GM19043 (cell line): ENCODE data around the gene PSKH1.

Source experiments
- ATAC-seq: cut with Tn5 transposase; IDR thresholded peaks from one replicate; pipeline ENCODE4 v1.9.1; 2021; ENCODE audit warnings: low read depth; ENCODE audit not compliant: unreplicated experiment

Gene PSKH1

GRCh38 chr16:67953641-67954375, 60.8 kb downstream of the PSKH1 start:
- no peak for ATAC-seq

- ATAC-seq: no peak
Observed at GRCh38 chr16:67954421-67955196, 61.6 kb downstream of the PSKH1 start.

GRCh38 chr16:67957622-67958021, 64.6 kb downstream of the PSKH1 start:
- ATAC-seq: no peak

- ATAC-seq: no peak
Observed at GRCh38 chr16:67959536-67960329, 66.7 kb downstream of the PSKH1 start.

GRCh38 chr16:67961551-67961957, 68.5 kb downstream of the PSKH1 start:
- ATAC-seq: no peak

- no peak for ATAC-seq
Observed at GRCh38 chr16:67962135-67962534, 69.1 kb downstream of the PSKH1 start.

- ATAC-seq: no peak
Observed at GRCh38 chr16:67963292-67963661, 70.2 kb downstream of the PSKH1 start.

- ATAC-seq: no peak
Observed at GRCh38 chr16:67963662-67964321, 70.7 kb downstream of the PSKH1 start.

- ATAC-seq: no peak
Observed at GRCh38 chr16:67964477-67965131, 71.5 kb downstream of the PSKH1 start.

GRCh38 chr16:67965668-67966548, 72.9 kb downstream of the PSKH1 start:
- no peak for ATAC-seq

GRCh38 chr16:67966549-67967182, 73.6 kb downstream of the PSKH1 start:
- no peak for ATAC-seq

GRCh38 chr16:67967183-67967957, 74.3 kb downstream of the PSKH1 start:
- no peak for ATAC-seq

- ATAC-seq: no peak
Observed at GRCh38 chr16:67967958-67968399, 74.9 kb downstream of the PSKH1 start.

- peak; percentile 76 for ATAC-seq
Observed at GRCh38 chr16:67968400-67969253, 75.6 kb downstream of the PSKH1 start, which contains the start of gene SLC12A4. Gene SLC12A4 (minus strand): TSS chr16:67968637. CDS start chr16:67968553, 84 bp downstream.

- ATAC-seq: no peak
Observed at GRCh38 chr16:67969254-67970039, 76.4 kb downstream of the PSKH1 start.

- ATAC-seq: no peak
Observed at GRCh38 chr16:67971111-67971510, 78.1 kb downstream of the PSKH1 start.
